Neutrophil (primary cell): Measurements from ENCODE around the gene INPP5A.
"Not testable (repeated sequence)": the region's sequence is repeated elsewhere in the genome, so short reads cannot be mapped to it uniquely, and the experiment has no call there.

ENCODE experiments used
- H3K27ac ChIP-seq: fragments of 200-600 bp; sonication (generic); 2 replicates; pipeline ENCODE4 v1.5.1; 2016; ENCODE audit warnings: mild to moderate bottlenecking, moderate library complexity
- H3K27me3 ChIP-seq: fragments of 200-600 bp; sonication (generic); 2 replicates; pipeline ENCODE4 v1.6.0; 2016; ENCODE audit warnings: mild to moderate bottlenecking
- H3K36me3 ChIP-seq: fragments of 200-600 bp; sonication (generic); 2 replicates; pipeline ENCODE4 v1.5.1; 2017
- H3K4me1 ChIP-seq, 2 experiments: fragments of 200-600 bp in 1 of 2; sonication (generic) in 1 of 2; 1 replicate in 1 of 2; 2 replicates in 1 of 2; pipeline versions ENCODE4 v1.5.1 to v1.6.1; 2013 to 2016; ENCODE audit warnings: low read depth in 1 of 2, low read length in 1 of 2, mild to moderate bottlenecking in 1 of 2, moderate library complexity in 1 of 2; ENCODE audit not compliant: control insufficient read depth in 1 of 2, insufficient read depth in 1 of 2
- H3K4me3 ChIP-seq, 2 experiments: fragments of 200-600 bp in 1 of 2; sonication (generic) in 1 of 2; 1 replicate in 1 of 2; 2 replicates in 1 of 2; pipeline ENCODE4 v1.5.1; 2013 to 2016; ENCODE audit warnings: low read depth in 1 of 2, low read length in 1 of 2, mild to moderate bottlenecking in 1 of 2, moderate library complexity in 1 of 2
- H3K9me3 ChIP-seq: fragments of 200-600 bp; sonication (generic); 2 replicates; pipeline ENCODE4 v1.5.1; 2016
- CTCF ChIP-seq: fragments of 200-600 bp; sonication (generic); IDR thresholded peaks from 2 replicates; pipeline ENCODE4 v1.5.1; 2016; ENCODE audit warnings: antibody characterized with exemption

The INPP5A gene

GRCh38 chr10:132814469-132814856 is 276.9 kb downstream of the INPP5A start:
- H3K4me1 ChIP-seq: no peaks in the 10 kb centered on the region
- no peaks in the 10 kb centered on the region for H3K36me3 ChIP-seq
- H3K27ac ChIP-seq: no peak overlapping the region
- H3K4me3 ChIP-seq: no peak overlapping the region
- H3K9me3 ChIP-seq: no peaks in the 10 kb centered on the region
- TF ChIP-seq CTCF: no peak
- peaks cover 4% of the 10 kb centered on the region for H3K27me3 ChIP-seq

- H3K4me3 ChIP-seq: no peak overlapping the region
- no peak overlapping the region for H3K27ac ChIP-seq
- H3K27me3 ChIP-seq: peaks cover 4% of the 10 kb centered on the region
- no peaks in the 10 kb centered on the region for H3K9me3 ChIP-seq
- TF ChIP-seq CTCF: no peak
- H3K36me3 ChIP-seq: no peaks in the 10 kb centered on the region
- no peaks in the 10 kb centered on the region for H3K4me1 ChIP-seq
These were observed 277.7 kb downstream of the INPP5A start for GRCh38 chr10:132815168-132815857.

- Histone ChIP-seq H3K4me1 (no peaks in the 10 kb centered on the region), H3K36me3 (no peaks in the 10 kb centered on the region), H3K9me3 (no peaks in the 10 kb centered on the region), H3K27ac (no peak overlapping the region), H3K4me3 (no peak overlapping the region), H3K27me3 (peaks cover 4% of the 10 kb centered on the region)
- no peak for TF ChIP-seq CTCF
These were observed 279.1 kb downstream of the INPP5A start for GRCh38 chr10:132816718-132817117.

- H3K4me1 ChIP-seq: no peaks in the 10 kb centered on the region
- H3K27ac ChIP-seq: no peak overlapping the region
- H3K9me3 ChIP-seq: no peaks in the 10 kb centered on the region
- H3K27me3 ChIP-seq: peaks cover 4% of the 10 kb centered on the region
- no peak overlapping the region for H3K4me3 ChIP-seq
- no peak for TF ChIP-seq CTCF
- H3K36me3 ChIP-seq: no peaks in the 10 kb centered on the region
These were observed 280.2 kb downstream of the INPP5A start for GRCh38 chr10:132817701-132818211.

GRCh38 chr10:132820056-132820455 is 282.5 kb downstream of the INPP5A start:
- Histone ChIP-seq H3K4me1 (no peaks in the 10 kb centered on the region), H3K9me3 (no peaks in the 10 kb centered on the region), H3K36me3 (no peaks in the 10 kb centered on the region), H3K27ac (no peak overlapping the region), H3K4me3 (no peak overlapping the region), H3K27me3 (peaks cover 4% of the 10 kb centered on the region)
- TF ChIP-seq CTCF: no peak

GRCh38 chr10:132825783-132826523 is 288.4 kb downstream of the INPP5A start:
- H3K36me3 ChIP-seq, H3K4me3 ChIP-seq, H3K9me3 ChIP-seq, H3K27ac ChIP-seq, H3K4me1 ChIP-seq, H3K27me3 ChIP-seq: not testable (repeated sequence)
